Stimulated activated naive CD8-positive, alpha-beta T cell treated with anti-CD3 and anti-CD28 coated beads, Interleukin-15, Interleukin-2, amounts not matched to agents 100 U/mL and 50 U/mL, for 24 hours (primary cell): ENCODE results near the gene GUCY2C.
"Not testable (repeated sequence)": the region's sequence is repeated elsewhere in the genome, so short reads cannot be mapped to it uniquely, and the experiment has no call there.

Experiments used
- ATAC-seq: fragments of 150-1000 bp; cut with Tn5 transposase; one replicate; pipeline ENCODE4 v1.10.0; 2021
- DNase-seq: peaks from one replicate; pipeline ENCODE4 v3.0.0; 2021

The GUCY2C gene

GRCh38 chr12:14696265-14696741, at the start of gene GUCY2C:
GUCY2C (minus strand) TSS chr12:14696599; CDS start chr12:14696448, 151 bp downstream.
- no peak for DNase-seq
- ATAC-seq: no peak

- DNase-seq: no peak
- no peak for ATAC-seq
Measured at GRCh38 chr12:14743061-14743460, 46.7 kb upstream of the GUCY2C start.

GRCh38 chr12:14741942-14742341, 45.5 kb upstream of the GUCY2C start:
- no peak for DNase-seq
- ATAC-seq: no peak

GRCh38 chr12:14741153-14741552, 44.8 kb upstream of the GUCY2C start:
- DNase-seq (no peak), ATAC-seq (no peak)

- ATAC-seq, DNase-seq: not testable (repeated sequence)
Measured at GRCh38 chr12:14736441-14736840, 40.0 kb upstream of the GUCY2C start.

GRCh38 chr12:14731821-14732220, 35.4 kb upstream of the GUCY2C start:
- ATAC-seq (no peak), DNase-seq (no peak)

- no peak for ATAC-seq
- DNase-seq: no peak
Measured at GRCh38 chr12:14729586-14729985, 33.2 kb upstream of the GUCY2C start.

GRCh38 chr12:14723763-14724162, 27.4 kb upstream of the GUCY2C start:
- DNase-seq (peak; percentile 52), ATAC-seq (peak; percentile 68)

- DNase-seq (peak; percentile 41), ATAC-seq (peak; percentile 65)
Measured at GRCh38 chr12:14716848-14717444, 20.5 kb upstream of the GUCY2C start.

- ATAC-seq (no peak), DNase-seq (no peak)
Measured at GRCh38 chr12:14714437-14714836, 18.0 kb upstream of the GUCY2C start.

GRCh38 chr12:14710632-14711320, 14.4 kb upstream of the GUCY2C start:
- ATAC-seq (no peak), DNase-seq (no peak)

GRCh38 chr12:14701809-14702568, 5.6 kb upstream of the GUCY2C start:
- DNase-seq: no peak
- no peak for ATAC-seq

- DNase-seq (no peak), ATAC-seq (no peak)
Measured at GRCh38 chr12:14700935-14701334, 4.5 kb upstream of the GUCY2C start.

GRCh38 chr12:14699923-14700322, 3.5 kb upstream of the GUCY2C start:
- DNase-seq: no peak
- no peak for ATAC-seq

- DNase-seq (no peak), ATAC-seq (no peak)
Measured at GRCh38 chr12:14698555-14698954, 2.2 kb upstream of the GUCY2C start.

- DNase-seq (no peak), ATAC-seq (no peak)
Measured at GRCh38 chr12:14695715-14696141, 671 bp downstream of the GUCY2C start.

- DNase-seq: no peak
- no peak for ATAC-seq
Measured at GRCh38 chr12:14694970-14695369, 1.4 kb downstream of the GUCY2C start.

GRCh38 chr12:14694145-14694714, 2.2 kb downstream of the GUCY2C start:
- ATAC-seq (no peak), DNase-seq (no peak)

GRCh38 chr12:14693116-14693515, 3.3 kb downstream of the GUCY2C start:
- DNase-seq (no peak), ATAC-seq (no peak)

GRCh38 chr12:14691560-14691959, 4.8 kb downstream of the GUCY2C start:
- no peak for DNase-seq
- ATAC-seq: no peak

GRCh38 chr12:14689996-14690395, 6.4 kb downstream of the GUCY2C start:
- ATAC-seq (no peak), DNase-seq (no peak)

GRCh38 chr12:14689144-14689543, 7.3 kb downstream of the GUCY2C start:
- ATAC-seq: no peak
- DNase-seq: no peak

- DNase-seq: not testable (repeated sequence)
- peak; percentile 28 for ATAC-seq
Measured at GRCh38 chr12:14682231-14682630, 14.2 kb downstream of the GUCY2C start.
